Thymus (tissue), 11 donors: ENCODE measurements around the gene CERS6. TPM values are rescaled to one million over a fixed set of nuclear protein-coding genes. Genes with fewer than 3 reads are reported as not detected.

Source experiments
- DNase-seq, 9 donors: peaks; one replicate each; pipeline ENCODE4 v3.0.0-alpha.2; 2013; ENCODE audit warnings: low spot score in 9 of 9, low read depth in 6 of 9, missing footprints in 1 of 9
- H3K27ac ChIP-seq, 2 donors: one replicate each; pipeline ENCODE4 v1.5.1; 2013; ENCODE audit warnings: control low read depth in 1 of 2, low read depth in 1 of 2, low read length in 1 of 2, mild to moderate bottlenecking in 1 of 2, moderate library complexity in 1 of 2
- H3K27me3 ChIP-seq, 2 donors: one replicate each; pipeline ENCODE4 v1.5.1; 2013; ENCODE audit warnings: low read length in 1 of 2; ENCODE audit not compliant: control insufficient read depth in 2 of 2, insufficient read depth in 1 of 2
- H3K36me3 ChIP-seq, 2 donors: one replicate each; pipeline ENCODE4 v1.5.1; 2013; ENCODE audit warnings: low read length in 1 of 2, mild to moderate bottlenecking in 1 of 2, moderate library complexity in 1 of 2; ENCODE audit not compliant: control insufficient read depth in 2 of 2, insufficient read depth in 2 of 2
- H3K4me1 ChIP-seq, 2 donors: one replicate each; pipeline ENCODE4 v1.5.1; 2013; ENCODE audit warnings: low read length in 2 of 2; ENCODE audit not compliant: control insufficient read depth in 2 of 2, insufficient read depth in 2 of 2
- H3K4me3 ChIP-seq, 2 donors: one replicate each; pipeline ENCODE4 v1.5.1; 2013; ENCODE audit warnings: low read length in 2 of 2, control low read depth in 1 of 2, mild to moderate bottlenecking in 1 of 2
- H3K9me3 ChIP-seq, 2 donors: one replicate each; pipeline ENCODE4 v1.5.1; 2013; ENCODE audit warnings: low read length in 1 of 2, mild to moderate bottlenecking in 1 of 2; ENCODE audit not compliant: control insufficient read depth in 2 of 2, insufficient read depth in 1 of 2
- WGBS: extraction: QIAGEN DNeasy Blood & Tissue Kit; methylation state at CpG from one replicate; pipeline ENCODE4 v1.1.7; 2013; 5-methylcytosine and 5-hydroxymethylcytosine counted together
- polyA plus RNA-seq: library from polyadenylated mRNA; stranded (reverse); fragments of 200-250 nt; gene quantifications from one replicate; pipeline ENCODE4 v1.2.3, GENCODE V29; 2013
- total RNA-seq: library from RNA; stranded (reverse); fragments of 120-200 nt; gene quantifications from one replicate; pipeline ENCODE4 v1.2.4, GENCODE V29; 2013
- donor health status: healthy.

The CERS6 gene
- total and polyA plus RNA-seq, 2 donors, result 12.1 to 26.9 TPM

DNA sequence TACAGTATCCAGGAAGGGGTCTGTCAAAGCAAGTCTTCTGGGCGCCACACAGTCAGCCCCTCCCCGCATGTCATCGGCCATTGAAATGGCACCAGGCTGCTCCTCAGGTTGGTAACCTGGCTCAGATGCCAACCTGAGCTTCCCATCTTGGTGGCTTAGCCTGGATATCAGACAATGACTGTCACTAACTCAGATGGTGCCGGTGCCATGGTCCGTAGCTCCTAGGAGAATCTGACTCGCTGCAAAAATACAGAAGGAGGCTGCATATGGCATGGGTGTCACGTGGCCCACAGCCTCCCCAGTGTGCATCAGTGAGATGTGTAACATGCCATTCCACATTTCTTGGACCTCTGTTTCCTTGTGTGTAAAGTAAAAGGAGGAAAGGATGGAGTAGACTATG, 349.5 kb downstream of the CERS6 start:
- Histone ChIP-seq H3K36me3 (no peaks in the 10 kb centered on the region), H3K4me1 (no peaks in the 10 kb centered on the region), H3K9me3 (no peaks in the 10 kb centered on the region), H3K27ac (no peak overlapping the region), H3K4me3 (no peak overlapping the region), H3K27me3 (no peaks in the 10 kb centered on the region)
- DNase-seq, result no peak
- WGBS, result 96% methylated on average over 7 of the region's 7 CpGs

DNA sequence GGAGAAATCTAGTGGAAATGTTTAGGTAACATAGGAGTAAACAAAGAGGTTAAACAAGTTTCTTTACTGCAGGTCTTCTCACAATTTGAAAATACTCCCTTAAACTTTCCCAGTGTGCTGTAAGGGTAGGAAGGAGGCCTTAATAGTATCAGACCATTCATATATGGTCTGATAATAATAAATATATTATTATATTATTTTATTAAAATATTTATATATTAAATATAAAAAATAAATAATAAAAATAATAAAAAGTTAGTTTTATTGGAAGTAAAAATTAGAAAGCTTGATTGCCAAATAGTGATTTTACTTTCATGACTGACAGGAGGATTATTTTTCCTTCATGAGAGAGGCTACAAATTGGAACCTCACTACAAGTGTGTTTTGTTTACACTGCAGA, 353.5 kb downstream of the CERS6 start:
- no peak overlapping the region for H3K4me3 ChIP-seq
- no peaks in the 10 kb centered on the region for H3K36me3 ChIP-seq
- H3K9me3 ChIP-seq, result no peaks in the 10 kb centered on the region
- DNase-seq, result no peak
- no peaks in the 10 kb centered on the region for H3K27me3 ChIP-seq
- no peaks in the 10 kb centered on the region for H3K4me1 ChIP-seq
- H3K27ac ChIP-seq, result no peak overlapping the region

DNA sequence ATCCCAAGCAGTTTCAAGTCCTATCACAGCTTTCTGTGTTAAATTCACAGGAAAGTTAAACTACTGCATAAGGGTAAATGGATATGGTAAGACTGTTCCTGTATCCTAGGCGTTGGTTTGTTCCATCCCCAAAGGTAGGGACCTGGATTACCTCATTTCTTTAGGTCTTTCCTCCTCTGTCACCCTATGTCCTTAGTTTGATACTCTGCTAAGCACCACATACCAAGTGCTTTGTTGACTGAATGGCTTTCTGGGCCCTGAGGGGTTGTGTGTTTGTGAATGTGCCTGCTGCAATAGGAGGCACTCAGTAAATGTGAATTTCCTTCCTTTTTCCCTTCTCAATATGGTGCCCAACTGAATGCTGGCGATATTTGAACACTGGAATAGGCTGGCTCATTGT, 354.2 kb downstream of the CERS6 start:
- no peaks in the 10 kb centered on the region for H3K9me3 ChIP-seq
- H3K36me3 ChIP-seq, result no peaks in the 10 kb centered on the region
- WGBS, result 99% methylated on average over 2 of the region's 2 CpGs
- H3K27me3 ChIP-seq, result no peaks in the 10 kb centered on the region
- no peaks in the 10 kb centered on the region for H3K4me1 ChIP-seq
- no peak for DNase-seq
- no peak overlapping the region for H3K27ac ChIP-seq
- H3K4me3 ChIP-seq, result no peak overlapping the region

DNA sequence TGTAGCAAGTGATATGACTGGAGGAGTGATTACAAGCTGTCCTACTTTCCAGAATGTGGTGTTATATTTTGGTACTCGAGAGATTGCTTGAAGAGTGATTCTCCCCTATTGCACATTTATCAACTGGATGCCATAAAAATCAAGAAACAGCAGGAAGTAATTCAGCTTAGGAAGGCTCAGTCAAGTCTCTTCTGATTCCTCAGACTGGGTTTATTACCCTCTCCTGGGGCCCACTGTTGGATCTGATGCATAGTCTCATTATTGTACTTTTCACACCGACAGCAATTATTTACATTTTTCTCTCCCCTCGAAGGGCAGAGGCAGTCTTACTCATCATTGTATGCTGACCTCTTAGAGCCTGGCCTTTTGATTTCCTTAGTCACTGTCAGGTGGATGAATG, 355.6 kb downstream of the CERS6 start:
- Histone ChIP-seq H3K4me3 (no peak overlapping the region), H3K36me3 (no peaks in the 10 kb centered on the region), H3K27me3 (no peaks in the 10 kb centered on the region), H3K9me3 (no peaks in the 10 kb centered on the region), H3K27ac (no peak overlapping the region), H3K4me1 (no peaks in the 10 kb centered on the region)
- no peak for DNase-seq
- 92% methylated on average over 3 of the region's 3 CpGs for whole genome bisulfite sequencing

DNA sequence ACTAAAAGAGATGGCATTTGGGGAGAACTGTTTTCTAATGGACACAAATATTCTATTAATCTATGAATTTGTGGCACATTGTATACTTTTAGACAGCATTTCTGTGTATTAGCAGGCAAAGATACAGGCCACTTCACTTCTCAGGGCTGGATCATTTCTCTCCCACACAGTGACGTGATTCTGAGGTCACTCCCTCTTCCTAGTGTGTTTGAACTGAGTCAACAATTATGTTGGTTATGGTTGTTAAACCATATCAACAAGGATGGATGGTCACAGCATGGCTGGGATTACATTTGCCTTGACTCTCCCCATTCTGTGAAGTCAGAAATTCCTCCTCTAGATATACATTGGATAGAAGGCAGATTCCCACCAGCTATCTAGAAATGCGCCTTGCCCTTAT, 358.0 kb downstream of the CERS6 start:
- Histone ChIP-seq H3K9me3 (no peaks in the 10 kb centered on the region), H3K27me3 (no peaks in the 10 kb centered on the region), H3K4me1 (peaks cover 0 to 2% of the 10 kb centered on the region in 2 donors), H3K36me3 (no peaks in the 10 kb centered on the region), H3K27ac (no peak overlapping the region), H3K4me3 (no peak overlapping the region)
- DNase-seq, result no peak
- WGBS, result 95% methylated on average over 2 of the region's 2 CpGs

DNA sequence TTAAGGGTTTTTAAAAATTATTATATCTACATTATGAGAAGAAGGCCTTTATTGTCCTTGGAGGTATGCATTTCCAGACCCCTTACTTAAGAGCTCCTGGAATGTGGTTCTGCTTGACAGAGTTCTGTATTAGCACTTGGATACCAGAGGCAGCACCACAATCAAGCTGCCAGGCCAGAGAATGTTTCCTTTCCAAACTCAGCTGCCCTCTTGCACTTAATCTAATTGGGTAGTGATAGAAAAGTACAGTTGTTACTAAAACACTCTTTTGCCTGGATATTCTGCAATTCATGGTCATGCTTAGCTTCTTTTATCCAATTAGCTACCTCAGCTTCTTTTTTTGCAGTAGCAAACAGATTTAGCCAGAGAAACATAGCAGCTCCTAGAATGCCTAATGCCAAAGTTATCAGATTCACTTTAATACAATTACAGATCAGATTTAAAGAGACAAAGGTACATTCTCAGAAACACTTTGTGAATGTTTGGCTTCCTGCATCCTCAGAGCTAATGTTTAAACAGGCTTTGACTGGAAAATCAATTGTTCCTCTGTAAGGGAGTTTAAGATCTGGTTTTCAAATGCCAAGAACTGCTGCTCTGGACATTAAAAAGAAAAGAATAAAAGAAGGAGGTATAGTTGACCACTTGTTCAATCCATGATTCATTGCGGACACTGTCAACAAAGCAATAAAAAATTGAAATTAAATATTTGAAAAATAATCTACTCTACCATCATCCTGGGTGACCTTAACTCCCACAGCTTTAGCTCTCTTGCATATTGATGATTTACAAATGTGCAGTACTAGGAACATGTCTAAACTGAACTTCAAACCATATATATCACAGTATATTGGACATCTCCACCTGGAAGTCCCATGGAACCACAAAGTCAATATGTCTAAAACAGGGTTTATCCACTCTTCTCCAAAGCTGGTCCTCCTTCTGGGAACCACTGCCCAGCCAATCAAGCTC, 359.2 kb downstream of the CERS6 start:
- no peaks in the 10 kb centered on the region for H3K27me3 ChIP-seq
- no peaks in the 10 kb centered on the region for H3K9me3 ChIP-seq
- no peak for DNase-seq
- no peaks in the 10 kb centered on the region for H3K36me3 ChIP-seq
- no peak overlapping the region for H3K27ac ChIP-seq
- H3K4me1 ChIP-seq, result peaks cover 0 to 6% of the 10 kb centered on the region in 2 donors
- H3K4me3 ChIP-seq, result no peak overlapping the region
- 100% methylated on average over 1 of the region's 1 CpG for WGBS

DNA sequence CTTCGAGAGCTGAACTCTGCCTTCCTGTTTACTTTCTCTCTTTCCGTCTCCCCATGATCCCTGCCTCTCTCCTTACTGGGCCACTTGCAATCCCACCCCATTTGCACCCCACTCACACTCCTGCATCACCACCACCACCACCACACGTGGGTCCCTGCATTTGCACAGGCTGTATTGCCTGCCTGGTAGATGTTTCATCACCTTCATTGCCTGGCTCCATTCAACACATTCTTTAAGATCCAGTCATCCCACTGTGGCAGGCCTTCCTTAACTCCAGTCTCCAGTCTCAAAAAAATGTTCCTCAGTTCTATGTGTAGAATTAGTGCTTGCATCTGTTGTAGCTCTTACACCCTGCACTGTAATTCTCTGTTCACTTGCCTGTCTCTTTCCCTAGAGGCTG, 360.3 kb downstream of the CERS6 start:
- no peaks in the 10 kb centered on the region for H3K9me3 ChIP-seq
- no peak overlapping the region for H3K4me3 ChIP-seq
- WGBS, result 97% methylated on average over 3 of the region's 3 CpGs
- DNase-seq, result no peak
- H3K36me3 ChIP-seq, result no peaks in the 10 kb centered on the region
- H3K27ac ChIP-seq, result no peak overlapping the region
- H3K27me3 ChIP-seq, result no peaks in the 10 kb centered on the region
- peaks cover 0 to 6% of the 10 kb centered on the region in 2 donors for H3K4me1 ChIP-seq

DNA sequence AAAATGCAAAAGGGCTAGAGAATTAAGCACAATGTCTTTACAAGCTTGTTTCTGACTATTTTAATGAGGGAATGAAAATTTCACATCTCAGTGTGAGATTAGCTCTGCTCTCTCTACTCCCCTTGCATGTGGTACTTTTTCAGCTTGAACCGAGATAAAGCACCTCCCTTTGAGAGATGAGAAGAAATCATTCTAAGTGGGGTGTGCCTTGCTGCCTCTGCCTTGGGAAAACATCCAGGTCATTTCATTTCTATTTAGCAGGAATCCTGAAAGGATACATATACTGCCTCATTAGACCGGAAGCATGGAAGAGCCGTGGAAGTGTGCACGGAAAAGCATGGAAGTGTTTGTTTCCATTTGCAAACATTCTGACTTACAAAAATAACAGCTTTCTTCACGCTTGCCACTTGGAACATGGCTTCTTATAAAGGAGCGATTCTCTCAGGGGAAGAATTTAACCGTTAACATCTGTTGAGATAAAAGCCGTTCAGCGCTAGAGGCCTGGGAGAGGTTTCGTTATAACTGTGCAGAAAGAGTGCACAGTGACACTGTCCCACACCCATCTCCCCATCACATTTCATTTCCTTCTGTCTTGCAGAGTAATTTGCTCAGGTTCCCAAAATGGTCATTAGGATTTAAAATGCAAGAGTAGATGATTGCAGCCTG, 363.1 kb downstream of the CERS6 start:
- no peaks in the 10 kb centered on the region for H3K27me3 ChIP-seq
- peak overlapping the region in 1 of 2 donors; percentile 59 for H3K27ac ChIP-seq
- no peaks in the 10 kb centered on the region for H3K36me3 ChIP-seq
- 90% methylated on average over 10 of the region's 10 CpGs for WGBS
- DNase-seq, result peak in 1 of 9 donors; percentile 19
- H3K9me3 ChIP-seq, result no peaks in the 10 kb centered on the region
- no peak overlapping the region for H3K4me3 ChIP-seq
- H3K4me1 ChIP-seq, result peaks cover 0 to 6% of the 10 kb centered on the region in 2 donors

DNA sequence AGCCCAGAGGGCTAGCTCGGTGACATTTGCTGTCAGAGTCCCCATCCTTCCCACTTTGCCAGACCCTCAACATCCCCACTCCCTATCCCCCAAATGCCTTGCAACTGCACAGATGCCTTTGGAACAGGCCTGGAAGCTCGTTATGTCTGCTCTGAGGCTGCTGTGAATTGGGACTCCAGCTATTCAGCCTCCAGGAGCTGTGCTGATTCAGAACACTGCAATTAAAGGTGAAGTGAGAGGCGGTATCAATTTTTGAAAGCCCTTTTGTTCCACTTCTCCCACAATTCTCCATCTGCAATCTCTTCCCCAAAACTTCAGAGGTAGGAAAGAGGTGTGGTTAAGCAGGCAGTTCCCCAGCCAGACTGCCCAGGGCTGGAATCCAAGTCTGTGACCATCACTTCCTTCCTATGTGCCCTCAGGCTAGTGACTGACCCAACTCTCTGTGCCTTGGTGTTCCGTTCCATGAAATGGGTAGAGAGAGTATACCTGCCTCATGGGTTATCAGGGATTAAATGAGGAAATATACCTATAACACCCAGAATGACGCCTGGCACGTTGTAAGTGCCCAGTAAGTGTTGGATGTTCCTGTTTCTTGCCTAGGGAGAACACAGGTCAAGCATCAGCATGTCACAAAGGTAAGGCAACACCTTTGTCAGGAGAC, 363.9 kb downstream of the CERS6 start:
- DNase-seq, result no peak
- H3K36me3 ChIP-seq, result no peaks in the 10 kb centered on the region
- H3K4me3 ChIP-seq, result no peak overlapping the region
- peaks cover 0 to 6% of the 10 kb centered on the region in 2 donors for H3K4me1 ChIP-seq
- H3K9me3 ChIP-seq, result no peaks in the 10 kb centered on the region
- H3K27me3 ChIP-seq, result no peaks in the 10 kb centered on the region
- H3K27ac ChIP-seq, result peak overlapping the region in 1 of 2 donors; percentile 59
- 96% methylated on average over 6 of the region's 6 CpGs for WGBS
